AG20443 (cell line): ENCODE data around the gene HAPLN2.
"Not testable (repeated sequence)": the region's sequence is repeated elsewhere in the genome, so short reads cannot be mapped to it uniquely, and the experiment has no call there.

Source experiments
- DNase-seq: peaks from one replicate; pipeline ENCODE4 v3.0.0; 2012; ENCODE audit warnings: low spot score, mixed read lengths

Gene HAPLN2

DNA sequence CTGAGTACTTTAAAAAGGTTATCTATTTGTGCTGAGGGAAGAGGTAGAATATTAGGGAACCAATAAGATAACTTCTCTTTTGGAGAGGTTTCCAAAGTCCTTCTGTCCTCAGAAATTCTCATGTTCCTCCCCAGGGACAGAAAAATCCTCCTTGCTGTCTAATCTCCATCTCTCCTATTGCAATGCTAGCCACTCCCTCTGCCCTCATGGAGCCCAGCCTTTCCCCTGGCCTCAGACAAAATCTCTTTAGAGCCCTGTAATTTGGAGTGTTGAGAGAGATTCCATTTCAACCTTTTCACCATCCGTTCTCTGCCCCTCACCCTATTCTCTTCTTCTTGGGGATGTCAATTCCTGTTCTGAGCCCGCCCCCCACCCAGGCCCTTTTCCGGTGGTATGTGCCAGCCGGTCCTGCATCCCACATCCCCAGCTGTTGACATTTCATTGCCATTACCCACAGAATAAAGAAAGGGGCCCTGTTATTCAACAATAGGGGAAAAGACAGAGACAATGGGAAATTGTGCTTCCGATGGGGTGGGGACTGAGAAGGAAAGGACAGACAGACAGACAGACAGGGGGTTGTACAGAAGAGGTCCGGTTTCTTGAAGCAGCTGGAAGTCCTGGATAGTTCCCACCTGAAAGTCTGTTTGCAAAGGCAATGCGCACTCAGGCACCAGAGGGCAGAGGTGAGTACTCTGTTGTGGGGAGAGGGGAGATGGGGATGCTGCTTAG, at the start of gene HAPLN2:
Gene HAPLN2, plus strand, starts transcription at position 563 of the 729 bp plus-strand sequence. CDS start 4,076 bp downstream, outside the sequence.
- DNase-seq, result no peak

DNA sequence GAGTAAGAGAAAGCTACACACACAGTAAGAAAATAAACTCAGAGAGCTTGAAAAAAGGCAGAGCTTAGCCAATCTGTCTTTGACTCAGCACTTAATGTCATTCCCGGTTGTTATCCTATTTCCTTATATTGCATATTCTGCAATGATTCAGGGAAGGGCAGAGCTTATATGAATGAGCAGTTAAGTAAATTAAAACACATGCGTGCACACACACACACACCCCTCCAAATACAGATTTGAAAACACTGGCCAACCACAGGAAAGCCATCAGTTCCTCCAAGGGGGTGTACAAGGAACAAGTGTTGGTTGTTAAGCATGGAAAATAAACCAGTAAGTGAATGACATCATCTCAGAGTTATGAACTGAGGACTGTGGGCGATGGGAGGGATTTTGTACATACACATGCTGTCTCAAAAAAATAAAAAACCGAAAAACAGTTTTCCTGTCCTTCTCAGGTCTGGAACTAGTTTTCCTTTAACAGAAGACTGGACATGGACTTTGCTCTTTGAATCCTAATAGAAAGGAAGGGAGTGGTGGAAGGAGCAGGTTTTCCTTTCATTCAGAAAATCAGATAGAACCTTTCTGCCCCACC, 47.9 kb upstream of the HAPLN2 start:
- peak; percentile 83 for DNase-seq

DNA sequence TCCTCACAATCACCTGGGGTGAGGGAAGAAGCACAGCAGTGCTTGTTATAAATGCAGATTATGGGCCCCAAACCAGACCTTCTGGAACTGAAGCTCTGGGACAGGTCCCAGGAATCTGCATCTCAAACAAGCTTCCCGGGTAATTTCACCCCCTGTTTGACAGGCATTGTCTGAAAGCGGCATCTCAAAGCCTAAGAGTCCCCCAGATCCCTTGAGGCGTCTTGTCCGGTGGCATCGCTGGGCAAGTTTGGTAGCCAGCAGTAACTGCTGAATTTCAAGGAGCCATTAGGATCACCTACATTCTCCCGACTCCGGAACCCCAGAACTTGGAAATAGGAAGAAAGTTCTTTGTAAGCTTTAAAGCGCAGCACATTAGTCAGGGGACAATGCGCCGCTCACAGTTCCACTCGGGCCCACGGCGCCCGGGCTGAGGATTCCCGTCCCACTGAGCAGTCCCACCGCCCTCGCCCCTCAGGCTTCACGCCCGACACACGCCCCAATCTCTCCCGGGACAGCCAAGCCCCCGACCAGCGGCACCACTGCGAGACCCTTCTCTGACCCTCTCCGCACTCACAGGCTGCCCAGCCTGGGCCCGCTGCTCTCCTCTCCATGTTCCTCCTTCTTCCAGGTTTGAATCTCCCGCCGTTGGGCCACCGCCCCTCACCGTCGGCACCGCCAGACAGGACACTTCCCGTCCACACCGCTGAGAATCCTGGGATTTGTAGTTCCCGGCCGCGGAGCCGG, 47.1 kb upstream of the HAPLN2 start, which contains the start of gene IQGAP3:
Gene IQGAP3, minus strand, starts transcription at position 647 of the 744 bp plus-strand sequence. Its CDS starts 36 bp downstream, at position 611.
- DNase-seq, result peak; percentile 97

DNA sequence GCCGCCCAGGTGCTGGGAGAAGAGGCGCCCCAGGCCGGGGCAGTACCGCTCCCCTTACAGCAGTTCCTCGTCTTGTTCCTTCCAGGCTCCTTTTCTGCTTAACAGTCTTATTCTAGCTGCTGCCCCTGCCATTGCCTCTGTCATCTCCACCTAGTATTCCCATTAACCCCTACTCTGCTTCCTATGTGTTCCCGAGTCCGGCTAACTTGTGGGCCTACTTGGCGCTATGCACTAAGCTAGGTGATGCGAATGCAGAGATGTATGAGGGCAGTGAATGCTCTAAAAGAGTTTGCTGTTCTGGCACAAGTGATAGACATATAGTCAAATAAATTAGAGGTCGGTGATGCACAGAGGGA, 46.6 kb upstream of the HAPLN2 start:
- no peak for DNase-seq

DNA sequence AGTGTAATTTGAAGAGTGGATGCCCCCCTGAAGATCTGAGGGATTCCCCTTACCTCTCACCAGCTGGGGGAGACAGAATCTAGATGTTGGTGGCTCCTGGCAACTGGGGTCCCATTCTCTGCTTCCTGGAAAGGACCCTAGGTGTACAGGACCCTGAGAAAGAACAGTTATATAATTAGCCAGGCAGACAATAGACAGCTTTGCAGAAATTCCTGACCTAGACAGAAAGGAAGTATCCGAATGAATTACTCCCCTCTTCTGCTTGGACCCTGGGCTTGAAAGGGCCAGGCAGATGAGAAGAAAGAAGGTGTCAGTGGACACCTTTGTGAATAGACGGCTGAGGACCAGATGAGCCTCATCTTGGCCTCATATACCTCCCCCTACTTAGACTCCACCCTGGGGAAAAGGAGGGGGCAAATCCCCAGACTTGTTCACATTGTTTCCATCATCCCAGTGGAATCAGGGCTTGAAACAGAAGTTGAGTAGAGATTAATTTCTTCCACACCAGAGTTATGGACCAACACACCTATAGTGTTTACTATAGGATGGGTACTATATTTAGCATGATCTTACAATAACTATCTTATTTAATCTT, 45.1 kb upstream of the HAPLN2 start:
- no peak for DNase-seq

DNA sequence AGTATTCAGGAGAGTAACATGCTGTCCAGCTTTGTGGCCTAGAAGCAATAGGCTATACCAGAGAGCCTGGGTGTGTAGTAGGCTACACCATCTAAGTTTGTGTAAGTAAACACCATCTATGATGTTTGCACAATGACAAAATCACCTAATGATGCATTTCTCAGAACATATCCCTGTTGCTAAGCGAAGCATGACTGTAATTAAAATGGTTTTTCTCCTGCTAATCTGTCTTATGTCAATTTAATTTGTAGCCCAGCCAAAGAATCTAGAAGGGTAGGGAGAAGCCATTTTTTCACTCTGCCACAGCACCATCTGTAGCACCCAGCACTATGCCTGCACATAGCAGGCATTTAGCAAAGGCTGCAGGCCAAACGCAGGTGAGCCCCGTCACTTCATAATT, 41.7 kb upstream of the HAPLN2 start:
- DNase-seq, result no peak

DNA sequence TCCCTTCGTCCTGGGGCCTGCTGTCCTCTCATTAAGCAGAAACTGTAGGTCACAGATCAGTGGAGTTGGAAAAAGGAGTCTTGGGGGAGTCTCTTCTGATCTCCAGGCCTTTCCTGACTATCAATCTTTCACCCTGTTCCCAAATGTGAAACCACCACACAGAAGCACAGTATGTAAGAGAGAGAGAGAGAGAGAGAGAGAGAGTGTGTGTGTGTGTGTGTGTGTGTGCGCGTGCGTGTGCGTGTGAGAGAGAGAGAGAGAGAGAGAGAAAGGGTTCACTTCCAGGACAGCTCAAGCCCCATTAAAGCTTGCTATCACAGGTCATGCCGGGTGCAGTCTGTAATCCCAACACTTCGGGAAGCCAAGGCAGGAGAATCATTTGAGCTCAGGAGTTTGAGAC, 41.2 kb upstream of the HAPLN2 start:
- DNase-seq, result no peak

DNA sequence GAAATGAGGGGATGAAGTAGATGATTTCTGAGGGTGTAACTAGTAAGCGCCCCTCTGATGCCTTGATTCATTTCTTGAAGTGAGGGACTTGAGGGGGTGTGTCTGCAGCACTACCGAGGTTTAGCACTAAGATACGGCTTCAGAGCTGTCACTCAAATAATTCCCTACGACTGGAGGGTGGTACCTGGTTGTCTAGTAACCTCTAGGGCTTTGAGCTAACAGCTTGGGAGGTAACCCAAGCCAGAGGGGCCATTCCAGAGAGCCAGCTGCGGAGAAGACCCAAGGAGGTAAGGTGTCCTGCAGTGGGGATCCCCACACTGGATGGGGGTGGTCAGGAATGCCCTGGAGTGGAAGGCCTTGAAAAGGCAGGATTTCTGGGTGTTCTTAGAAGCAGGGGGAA, 39.7 kb upstream of the HAPLN2 start, which contains the start of gene TTC24:
Gene TTC24, plus strand, starts transcription at position 252 of the 400 bp plus-strand sequence. CDS start 1,642 bp downstream, outside the sequence.
- no peak for DNase-seq

DNA sequence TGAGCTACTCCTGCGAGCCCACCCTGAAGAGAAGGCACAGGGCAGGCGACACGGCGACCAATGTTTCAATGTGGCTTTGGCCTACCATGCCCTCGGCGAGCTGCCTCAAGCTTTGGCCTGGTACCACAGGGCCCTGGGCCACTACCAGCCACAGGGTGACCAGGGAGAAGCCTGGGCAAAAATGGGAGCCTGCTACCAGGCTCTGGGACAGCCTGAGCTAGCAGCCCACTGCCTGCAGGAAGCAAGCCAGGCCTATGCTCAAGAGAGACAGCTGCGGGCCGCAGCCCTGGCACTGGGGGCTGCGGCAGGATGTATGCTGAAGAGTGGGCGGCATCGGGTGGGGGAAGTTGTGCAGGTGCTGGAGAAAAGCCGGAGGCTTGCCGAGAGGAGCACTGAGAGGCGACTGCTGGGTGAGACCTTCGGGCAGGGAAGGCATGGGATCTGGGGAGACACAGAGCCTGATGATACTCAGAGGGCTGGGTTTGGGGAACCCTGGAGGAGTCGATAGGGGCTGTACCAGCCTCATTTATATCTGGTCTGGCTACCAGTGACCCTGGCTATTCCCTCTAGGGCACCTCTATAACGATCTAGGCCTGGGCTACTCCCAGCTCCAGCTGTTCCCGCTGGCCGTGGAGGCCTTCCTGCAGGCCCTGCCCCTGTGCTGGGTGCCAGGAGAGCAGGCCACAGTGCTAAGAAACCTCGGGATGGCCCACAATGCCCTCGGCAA, 37.4 kb upstream of the HAPLN2 start:
- DNase-seq, result no peak

DNA sequence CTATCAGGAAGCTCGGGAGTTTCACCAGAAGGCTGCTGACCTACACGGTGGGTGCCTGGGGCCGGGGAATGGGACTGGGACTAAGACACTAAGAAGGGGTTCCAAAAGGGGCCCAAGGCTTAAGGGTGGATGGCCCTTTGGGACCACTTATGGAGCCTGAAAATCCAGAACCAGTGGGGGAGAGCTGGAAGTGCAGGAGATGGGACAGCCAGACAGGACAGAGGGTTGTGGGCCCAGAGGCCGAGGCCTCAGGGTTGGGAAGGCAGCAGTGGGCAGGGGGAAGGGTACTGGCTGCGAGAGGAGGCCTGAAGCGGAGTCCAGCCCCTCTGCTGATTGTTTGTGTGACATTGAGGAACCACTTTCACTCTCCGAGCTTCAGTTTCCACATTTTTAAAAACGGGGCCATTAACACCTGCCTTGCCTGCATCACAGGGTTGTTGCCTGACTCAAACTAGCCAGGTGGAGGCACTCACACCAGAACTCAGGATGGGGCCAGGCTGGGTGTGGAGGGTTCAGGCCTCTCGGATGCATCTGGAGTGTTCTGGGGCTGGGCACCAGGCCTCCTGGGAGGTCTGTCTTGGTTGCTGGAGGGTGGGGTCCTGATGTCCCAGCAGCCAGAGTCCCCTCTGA, 36.7 kb upstream of the HAPLN2 start:
- DNase-seq, result no peak

DNA sequence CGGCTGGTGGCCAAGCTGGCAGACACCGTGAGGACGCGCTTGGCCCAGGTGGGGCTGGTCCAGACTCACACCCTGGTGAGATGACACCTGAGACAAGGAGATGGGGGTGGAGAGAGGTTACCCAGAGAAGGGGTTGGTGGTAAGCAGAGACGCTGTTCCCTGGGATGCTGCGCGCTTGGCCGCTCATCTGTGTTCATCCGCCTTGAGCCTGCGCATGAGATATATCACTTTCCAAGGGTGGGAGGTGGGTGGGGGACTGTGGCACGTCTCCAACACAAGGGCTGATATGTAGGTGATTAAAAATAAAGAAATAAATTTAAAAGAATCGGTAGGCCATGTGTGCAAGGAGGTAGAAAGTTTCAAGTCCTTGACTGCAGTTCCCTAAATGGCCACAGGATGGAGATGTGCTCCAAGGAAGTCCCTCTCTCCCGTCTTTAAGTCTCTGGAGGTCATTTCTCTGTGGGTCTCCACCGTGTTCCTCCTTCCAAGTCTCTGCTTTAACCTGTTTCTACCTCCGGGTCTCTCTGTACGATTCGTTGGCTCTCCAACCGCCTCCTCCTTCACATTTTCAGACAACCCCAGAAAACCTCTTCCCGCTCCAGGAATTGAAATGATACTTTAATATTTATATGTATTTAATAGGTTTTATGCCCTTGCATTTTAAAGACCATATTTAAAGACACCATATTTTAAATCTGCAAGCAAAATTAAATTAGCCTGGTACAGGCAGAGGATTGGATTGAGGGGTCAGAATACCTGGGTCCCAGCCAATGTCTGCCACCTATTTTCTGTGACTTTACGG, 35.2 kb upstream of the HAPLN2 start:
- peak; percentile 80 for DNase-seq

DNA sequence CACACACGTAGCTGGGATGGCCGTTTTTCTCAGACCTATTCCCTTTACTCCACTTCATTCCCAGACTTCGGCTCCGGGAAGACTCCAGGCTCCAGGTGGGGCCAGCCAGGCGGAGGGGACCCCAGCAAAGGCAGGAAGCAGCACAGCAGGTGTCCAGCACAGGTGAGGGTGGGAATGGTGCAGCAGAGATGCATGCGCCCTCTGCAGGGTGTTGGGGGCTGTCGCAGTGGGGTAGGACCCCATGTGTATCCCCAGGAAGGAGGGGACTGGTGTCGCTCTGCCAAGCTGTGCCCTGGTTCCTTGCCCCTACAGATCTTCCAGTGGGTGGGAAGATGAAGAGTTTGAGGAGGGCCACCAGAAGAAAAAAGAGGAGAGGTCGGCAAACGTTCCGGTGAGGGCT, 34.4 kb upstream of the HAPLN2 start:
- no peak for DNase-seq

DNA sequence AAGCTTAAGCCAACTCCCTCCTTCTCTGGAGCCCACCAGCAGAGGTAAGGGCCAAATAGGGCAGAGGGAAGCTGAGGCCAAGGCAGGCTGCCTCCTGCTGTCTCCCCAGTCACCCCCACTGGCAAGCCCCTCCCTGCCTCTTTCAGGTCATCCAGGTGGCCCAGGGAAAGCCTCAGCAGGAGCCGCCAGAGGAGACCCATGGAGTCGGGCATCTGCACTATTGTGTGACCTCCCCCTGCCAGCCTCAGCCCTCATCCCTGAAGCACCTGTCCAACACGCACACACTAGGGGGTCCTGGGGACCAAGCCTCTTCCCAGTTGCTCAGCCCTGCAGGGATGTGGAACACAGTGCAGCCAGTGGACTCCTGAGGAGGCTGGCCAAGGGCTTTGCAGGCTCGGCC, 32.9 kb upstream of the HAPLN2 start:
- DNase-seq, result no peak

DNA sequence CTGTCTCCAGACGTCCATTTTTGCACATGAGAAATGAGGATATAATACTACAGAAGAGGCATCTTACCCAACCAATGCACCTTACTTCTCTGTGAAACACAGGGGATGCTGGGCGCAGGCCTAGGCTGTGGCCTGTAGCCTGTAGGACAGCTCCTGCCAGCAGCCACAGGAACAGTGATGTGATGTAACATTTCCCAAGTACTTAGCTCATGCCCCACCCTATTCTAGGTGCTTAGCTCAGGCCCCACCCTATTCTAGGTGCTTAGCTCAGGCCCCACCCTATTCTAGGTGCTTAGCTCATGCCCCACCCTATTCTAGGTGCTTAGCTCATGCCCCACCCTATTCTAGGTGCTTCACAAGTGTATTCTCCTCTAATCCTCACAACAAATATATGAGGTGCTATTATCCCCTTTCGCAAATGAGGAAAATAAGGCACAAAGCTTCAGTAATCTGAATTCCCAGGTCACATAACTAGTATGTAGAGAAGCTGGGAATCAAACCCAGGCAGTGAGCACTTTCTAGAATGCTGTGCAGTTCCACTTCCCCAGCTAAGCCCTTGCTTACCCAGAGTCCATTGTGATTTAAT, 32.2 kb upstream of the HAPLN2 start:
- DNase-seq, result no peak

DNA sequence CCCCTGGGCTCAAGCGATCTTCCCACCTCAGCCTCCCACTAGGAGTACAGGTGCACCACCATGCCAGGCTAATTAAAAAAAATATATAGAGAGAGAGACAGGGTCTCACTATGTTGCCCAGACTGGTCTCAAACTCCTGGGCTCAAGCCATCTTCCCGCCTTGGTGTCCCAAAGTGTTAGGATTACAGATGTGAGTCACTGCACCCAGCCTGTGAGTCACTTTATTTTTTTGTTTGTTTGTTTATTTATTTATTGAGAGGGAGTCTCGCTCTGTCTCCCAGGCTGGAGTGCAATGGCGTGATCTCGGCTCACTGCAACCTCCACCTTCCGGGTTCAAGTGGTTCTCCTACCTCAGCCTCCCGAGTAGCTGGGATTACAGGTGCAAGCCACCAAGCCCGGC, 31.3 kb upstream of the HAPLN2 start:
- DNase-seq, result not testable (repeated sequence)

DNA sequence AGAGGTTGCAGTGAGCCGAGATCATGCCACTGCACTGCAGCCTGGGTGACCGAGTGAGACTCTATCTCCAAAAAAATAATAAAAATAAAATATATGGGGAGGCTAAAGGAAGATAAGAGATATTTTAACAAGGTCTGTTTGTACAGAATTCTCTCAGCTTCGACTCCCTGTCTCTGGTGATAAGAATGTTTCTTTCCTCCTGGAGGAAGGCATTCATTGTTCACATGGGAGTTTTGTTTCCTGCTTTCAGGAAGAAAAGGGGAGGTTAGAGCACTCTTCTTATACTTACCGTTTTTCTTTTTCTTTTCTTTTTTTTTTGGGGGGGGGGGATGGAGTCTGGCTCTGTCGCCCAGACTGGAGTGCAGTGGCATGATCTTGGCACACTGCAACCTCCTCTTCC, 29.7 kb upstream of the HAPLN2 start:
- DNase-seq, result no peak

DNA sequence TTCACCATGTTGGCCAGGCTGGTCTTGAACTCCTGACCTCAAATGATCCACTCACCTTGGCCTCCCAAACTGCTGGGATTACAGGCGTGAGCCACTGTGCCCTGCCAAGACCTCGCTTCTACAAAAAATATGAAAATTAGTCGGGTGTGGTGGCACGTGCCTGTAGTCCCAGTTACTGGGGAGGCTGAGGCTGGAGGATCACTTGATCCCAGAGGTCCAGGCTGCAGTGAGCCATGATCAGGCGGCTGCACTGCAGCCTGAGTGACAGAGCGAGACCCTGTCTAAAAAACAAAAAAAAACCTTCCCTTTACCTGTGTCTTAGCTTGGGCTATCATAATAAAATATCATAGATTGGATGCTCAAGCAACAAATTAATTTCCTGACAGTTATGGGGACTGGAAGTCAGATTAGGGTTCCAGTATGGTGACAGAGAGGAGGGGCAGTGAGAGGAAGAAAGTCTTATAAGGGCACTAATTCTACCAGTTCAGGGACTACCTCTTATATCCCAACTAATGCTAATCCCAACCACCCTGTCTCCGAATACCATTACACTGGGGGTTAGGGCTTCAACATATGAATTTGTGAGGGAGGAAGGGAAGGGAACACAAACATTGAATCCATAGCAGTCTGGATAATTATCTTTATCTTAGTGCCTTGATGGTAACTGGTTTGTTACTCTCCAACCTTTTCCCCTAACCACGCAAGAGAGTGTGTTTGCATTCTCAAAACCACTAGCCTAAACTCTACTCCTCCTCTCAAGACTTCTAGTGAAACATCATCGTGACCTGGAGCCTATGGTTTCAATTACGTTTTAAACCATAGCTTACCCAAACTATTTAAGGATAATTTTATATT, 28.7 kb upstream of the HAPLN2 start:
- DNase-seq, result no peak

DNA sequence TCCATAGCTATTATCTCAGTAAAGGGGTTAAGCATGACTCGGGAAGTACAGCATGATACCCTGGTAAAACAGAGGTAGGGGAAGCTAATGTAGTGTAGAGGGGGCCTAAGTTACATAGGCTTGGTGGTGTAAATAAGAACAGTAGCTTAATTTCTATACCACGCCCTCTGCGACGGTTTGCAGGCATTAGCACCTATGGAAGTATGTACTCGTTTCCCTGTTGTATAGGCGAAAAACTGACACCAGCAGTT, 28.1 kb upstream of the HAPLN2 start:
- DNase-seq, result no peak

DNA sequence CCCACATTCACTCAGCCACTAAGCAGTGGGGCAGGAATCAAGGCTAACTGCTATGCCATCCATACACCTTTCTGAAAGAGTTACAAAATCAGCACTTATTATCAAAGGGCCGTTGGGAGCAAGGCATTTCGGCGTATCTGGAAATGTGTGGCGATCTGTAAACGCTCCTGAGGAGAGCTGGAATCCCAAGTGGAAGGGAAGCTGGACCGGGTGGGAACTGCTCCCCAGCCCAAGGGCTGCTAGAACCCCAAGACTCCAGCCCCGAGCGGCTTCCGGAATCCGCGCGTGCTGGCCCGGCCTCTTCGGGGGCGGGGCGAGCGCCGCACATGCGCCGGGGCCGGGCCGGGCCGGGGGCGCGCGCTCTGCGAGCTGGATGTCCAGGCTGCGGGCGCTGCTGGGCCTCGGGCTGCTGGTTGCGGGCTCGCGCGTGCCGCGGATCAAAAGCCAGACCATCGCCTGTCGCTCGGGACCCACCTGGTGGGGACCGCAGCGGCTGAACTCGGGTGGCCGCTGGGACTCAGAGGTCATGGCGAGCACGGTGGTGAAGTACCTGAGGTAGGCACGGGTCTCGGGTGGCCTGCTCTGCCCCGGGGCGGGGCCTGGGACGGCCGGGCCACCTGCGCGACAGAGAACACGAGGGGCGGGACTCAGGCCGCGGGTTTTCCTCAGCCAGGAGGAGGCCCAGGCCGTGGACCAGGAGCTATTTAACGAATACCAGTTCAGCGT, 27.6 kb upstream of the HAPLN2 start, which contains the start of gene NAXE:
Gene NAXE, plus strand, starts transcription at position 345 of the 726 bp plus-strand sequence. Its CDS starts 29 bp downstream, at position 374.
- DNase-seq, result peak; percentile 96
